Fibroblast of pulmonary artery (primary cell): ENCODE data around the gene JAML.

Experiments
- DNase-seq: peaks from one replicate; pipeline ENCODE4 v3.0.0-alpha.2; 2010; ENCODE audit warnings: low read depth
- H3K4me3 ChIP-seq: replicated peaks from 2 replicates; pipeline ENCODE4 v1.5.1; 2011; ENCODE audit warnings: low read depth, mild to moderate bottlenecking, control low read depth, low read length, moderate library complexity
- CTCF ChIP-seq: IDR thresholded peaks from 2 replicates; pipeline ENCODE4 v1.5.1; 2011; ENCODE audit warnings: mild to moderate bottlenecking, control low read depth, low read length, inconsistent platforms; ENCODE audit errors: missing control alignments

JAML gene

GRCh38 chr11:118219732-118220131, 5.1 kb downstream of the JAML start:
- DNase-seq: no peak
- H3K4me3 ChIP-seq: no peak overlapping the region
- no peak for TF ChIP-seq CTCF

GRCh38 chr11:118219244-118219643, 5.6 kb downstream of the JAML start:
- DNase-seq: no peak
- no peak overlapping the region for H3K4me3 ChIP-seq
- TF ChIP-seq CTCF: no peak

- TF ChIP-seq CTCF: no peak
- DNase-seq: no peak
- no peak overlapping the region for H3K4me3 ChIP-seq
Observed at GRCh38 chr11:118217575-118217974, 7.2 kb downstream of the JAML start.

GRCh38 chr11:118216621-118217481, 8.0 kb downstream of the JAML start:
- H3K4me3 ChIP-seq: no peak overlapping the region
- no peak for DNase-seq
- no peak for TF ChIP-seq CTCF

GRCh38 chr11:118215765-118216164, 9.0 kb downstream of the JAML start:
- H3K4me3 ChIP-seq: no peak overlapping the region
- TF ChIP-seq CTCF: no peak
- DNase-seq: no peak

- H3K4me3 ChIP-seq: no peak overlapping the region
- no peak for DNase-seq
- no peak for TF ChIP-seq CTCF
Observed at GRCh38 chr11:118215262-118215661, 9.5 kb downstream of the JAML start.

- H3K4me3 ChIP-seq: no peak overlapping the region
- no peak for DNase-seq
- TF ChIP-seq CTCF: no peak
Observed at GRCh38 chr11:118214210-118214914, 10.4 kb downstream of the JAML start.
